ENCODE measurements around the gene ALOX15. TPM values are rescaled to one million over a fixed set of nuclear protein-coding genes. Genes with fewer than 3 reads are reported as not detected.
"Not testable (repeated sequence)": the region's sequence is repeated elsewhere in the genome, so short reads cannot be mapped to it uniquely, and the experiment has no call there.

Gene ALOX15
- total RNA-seq, 2 experiments from 2014 or later: 0.18 to 0.25 TPM

- DNase-seq: no peak
- Mint-ChIP-seq H3K27me3 (peaks cover 11% of the 10 kb centered on the region), H3K27ac (no peak overlapping the region), H3K36me3 (no peaks in the 10 kb centered on the region), H3K4me3 (no peak overlapping the region), H3K9me3 (no peaks in the 10 kb centered on the region), H3K4me1 (no peaks in the 10 kb centered on the region)
Observed at GRCh38 chr17:4616476-4616875, 25.0 kb downstream of the ALOX15 start.

DNA sequence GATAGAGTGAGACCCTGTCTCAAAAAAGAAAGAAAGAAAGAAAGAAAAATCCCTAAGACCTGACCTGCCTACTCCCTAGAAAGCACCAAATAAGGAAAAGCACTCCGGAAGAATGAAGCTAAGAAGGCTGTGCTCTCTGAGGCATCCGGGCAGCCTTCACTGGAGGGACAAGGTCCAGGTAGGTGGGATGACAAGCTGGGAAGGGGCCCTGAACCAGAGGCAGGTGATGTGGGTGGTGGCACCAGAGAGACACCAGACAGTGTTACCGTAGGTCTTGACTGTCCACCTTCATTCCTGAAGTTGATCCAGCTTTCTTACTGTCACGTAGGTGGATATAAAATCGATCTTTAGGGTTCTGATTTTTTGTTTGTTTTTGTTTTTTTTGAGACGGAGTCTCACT lies 30.8 kb downstream of the ALOX15 start:
- Mint-ChIP-seq H3K9me3 (no peaks in the 10 kb centered on the region), H3K4me3 (no peak overlapping the region), H3K4me1 (no peaks in the 10 kb centered on the region), H3K27me3 (peaks cover 26% of the 10 kb centered on the region), H3K36me3 (no peaks in the 10 kb centered on the region), H3K27ac (no peak overlapping the region)
- no peak for DNase-seq

- no peak overlapping the region for H3K4me3 Mint-ChIP-seq
- H3K9me3 Mint-ChIP-seq: no peaks in the 10 kb centered on the region
- H3K27me3 Mint-ChIP-seq: peaks cover 28% of the 10 kb centered on the region
- H3K4me1 Mint-ChIP-seq: no peaks in the 10 kb centered on the region
- H3K36me3 Mint-ChIP-seq: no peaks in the 10 kb centered on the region
- DNase-seq: no peak
- H3K27ac Mint-ChIP-seq: no peak overlapping the region
Observed at GRCh38 chr17:4610162-4610561, 31.3 kb downstream of the ALOX15 start.

DNA sequence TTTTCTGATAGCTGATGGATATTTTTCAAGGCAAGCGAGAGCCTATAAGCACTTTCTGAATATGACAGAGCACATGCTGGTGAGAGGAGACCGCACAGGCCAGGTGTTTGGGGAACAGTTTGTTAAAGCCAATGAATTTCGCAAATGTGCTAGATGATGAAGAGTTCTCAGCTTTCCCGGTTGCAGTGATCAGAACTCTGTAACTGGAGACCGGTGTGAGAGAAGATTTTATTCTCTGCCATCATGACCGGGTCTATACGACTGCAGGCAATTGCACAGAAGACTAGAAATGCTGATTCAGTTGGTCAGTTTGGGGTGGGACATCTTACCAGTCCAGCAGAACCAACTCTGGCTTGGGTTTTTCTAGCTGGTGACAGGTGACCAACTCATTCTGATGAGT lies 31.7 kb downstream of the ALOX15 start:
- Mint-ChIP-seq H3K36me3 (no peaks in the 10 kb centered on the region), H3K27ac (no peak overlapping the region), H3K4me3 (no peak overlapping the region), H3K27me3 (peaks cover 28% of the 10 kb centered on the region), H3K9me3 (no peaks in the 10 kb centered on the region), H3K4me1 (no peaks in the 10 kb centered on the region)
- no peak for DNase-seq

GRCh38 chr17:4607773-4608187 lies 33.7 kb downstream of the ALOX15 start:
- H3K27me3 Mint-ChIP-seq: peaks cover 28% of the 10 kb centered on the region
- no peak overlapping the region for H3K27ac Mint-ChIP-seq
- H3K4me3 Mint-ChIP-seq: no peak overlapping the region
- DNase-seq: no peak
- H3K4me1 Mint-ChIP-seq: no peaks in the 10 kb centered on the region
- H3K36me3 Mint-ChIP-seq: no peaks in the 10 kb centered on the region
- no peaks in the 10 kb centered on the region for H3K9me3 Mint-ChIP-seq

DNA sequence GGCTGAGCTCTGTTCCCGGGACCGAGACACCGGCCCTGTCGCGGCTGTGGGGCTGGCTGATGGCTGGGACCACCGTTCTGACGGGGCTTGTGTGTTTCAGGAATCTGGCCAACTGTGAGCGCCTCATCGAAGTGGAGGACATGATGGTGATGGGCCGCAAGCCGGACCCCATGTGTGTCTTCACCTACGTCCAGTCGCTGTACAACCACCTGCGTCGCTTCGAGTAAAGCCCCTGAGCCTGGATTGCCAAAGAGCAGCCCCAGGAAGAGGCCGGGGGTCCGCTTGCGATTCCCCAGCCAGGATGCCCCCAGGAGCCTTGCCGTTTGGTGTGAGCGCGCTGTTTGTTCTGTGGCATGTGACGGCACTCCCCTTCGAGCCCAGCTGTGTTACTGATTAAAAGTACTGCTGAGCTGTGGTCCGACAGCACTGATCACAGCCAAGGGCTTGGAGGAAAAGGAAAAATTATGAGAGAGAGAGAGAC lies 34.2 kb downstream of the ALOX15 start:
- no peak for DNase-seq
- Mint-ChIP-seq H3K4me3 (no peak overlapping the region), H3K36me3 (no peaks in the 10 kb centered on the region), H3K27ac (no peak overlapping the region), H3K9me3 (no peaks in the 10 kb centered on the region), H3K4me1 (no peaks in the 10 kb centered on the region), H3K27me3 (peaks cover 28% of the 10 kb centered on the region)

DNA sequence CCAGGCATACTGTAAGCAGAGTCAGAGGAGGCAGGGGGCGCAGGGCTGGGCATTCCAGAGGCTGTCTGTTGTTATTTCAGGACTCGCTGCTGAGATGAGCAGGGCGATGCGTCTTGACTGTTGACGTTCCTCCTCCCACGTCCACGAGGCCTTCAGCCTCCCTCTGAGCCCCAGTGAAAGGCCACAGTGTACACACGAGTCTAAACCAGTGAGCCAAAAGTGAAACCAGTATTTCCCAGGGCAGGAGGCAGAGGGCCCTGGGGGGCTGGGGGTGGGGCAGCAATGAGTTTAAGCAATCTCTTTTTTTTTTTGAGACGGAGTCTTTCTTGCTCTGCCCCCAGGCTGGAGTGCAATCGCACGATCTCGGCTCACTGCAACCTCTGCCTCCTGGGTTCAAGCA lies 35.7 kb downstream of the ALOX15 start:
- H3K4me3 Mint-ChIP-seq: no peak overlapping the region
- no peak for DNase-seq
- H3K4me1 Mint-ChIP-seq: no peaks in the 10 kb centered on the region
- H3K27me3 Mint-ChIP-seq: peaks cover 28% of the 10 kb centered on the region
- H3K36me3 Mint-ChIP-seq: no peaks in the 10 kb centered on the region
- H3K9me3 Mint-ChIP-seq: no peaks in the 10 kb centered on the region
- H3K27ac Mint-ChIP-seq: no peak overlapping the region

- H3K4me3 Mint-ChIP-seq, H3K27ac Mint-ChIP-seq, DNase-seq, H3K4me1 Mint-ChIP-seq, H3K36me3 Mint-ChIP-seq, H3K9me3 Mint-ChIP-seq: not testable (repeated sequence)
- peaks cover 28% of the 10 kb centered on the region for H3K27me3 Mint-ChIP-seq
Observed at GRCh38 chr17:4604736-4605135, 36.7 kb downstream of the ALOX15 start.

DNA sequence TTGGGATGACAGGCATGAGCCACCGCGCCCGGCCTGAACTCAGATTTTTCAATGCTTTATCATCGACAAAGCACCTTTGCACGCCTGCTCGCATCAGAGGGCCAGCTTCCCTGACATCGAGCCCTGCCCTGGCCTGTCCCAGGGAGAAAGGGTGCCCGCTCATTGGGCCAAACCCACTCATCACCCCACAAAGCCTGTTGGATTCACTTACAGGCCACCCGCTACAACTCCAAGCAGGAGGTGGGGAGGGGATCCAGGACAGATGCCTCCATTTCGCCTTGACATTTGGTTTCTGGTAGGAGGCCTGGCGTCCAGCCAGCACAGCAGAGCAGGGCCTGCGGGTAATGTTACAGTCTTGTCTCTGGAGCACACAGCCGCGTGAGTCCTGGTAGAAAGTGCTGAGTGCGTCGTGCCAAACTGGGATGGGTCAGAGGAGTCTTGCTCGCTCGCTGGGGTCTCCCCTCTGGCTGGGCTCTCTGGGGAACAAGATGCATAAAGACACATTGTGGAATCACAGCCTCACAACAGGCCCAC lies 37.3 kb downstream of the ALOX15 start:
- DNase-seq: no peak
- Mint-ChIP-seq H3K27ac (no peak overlapping the region), H3K27me3 (peaks cover 28% of the 10 kb centered on the region), H3K9me3 (no peaks in the 10 kb centered on the region), H3K4me1 (no peaks in the 10 kb centered on the region), H3K36me3 (no peaks in the 10 kb centered on the region), H3K4me3 (no peak overlapping the region)

DNA sequence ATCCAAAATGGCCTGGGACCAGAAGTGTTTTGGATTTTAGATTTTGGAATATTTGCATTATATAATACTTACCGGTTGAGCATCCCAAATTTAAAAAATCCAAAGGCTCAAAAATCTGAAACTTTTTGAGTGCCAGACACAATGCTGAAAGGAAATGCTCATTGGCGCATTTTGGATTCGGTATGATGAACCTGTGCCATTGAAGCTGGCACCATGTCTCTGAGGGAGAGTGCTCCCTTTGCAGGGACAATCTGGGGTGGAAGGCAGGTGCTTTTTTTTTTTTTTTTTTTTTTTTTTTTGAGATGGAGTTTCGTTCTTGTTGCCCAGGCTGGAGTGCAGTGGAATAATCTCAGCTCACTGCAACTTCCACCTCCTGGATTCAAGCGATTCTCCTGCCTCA lies 39.4 kb downstream of the ALOX15 start:
- no peak overlapping the region for H3K4me3 Mint-ChIP-seq
- no peak for DNase-seq
- no peak overlapping the region for H3K27ac Mint-ChIP-seq
- H3K27me3 Mint-ChIP-seq: peaks cover 11% of the 10 kb centered on the region
- no peaks in the 10 kb centered on the region for H3K9me3 Mint-ChIP-seq
- no peaks in the 10 kb centered on the region for H3K4me1 Mint-ChIP-seq
- no peaks in the 10 kb centered on the region for H3K36me3 Mint-ChIP-seq

DNA sequence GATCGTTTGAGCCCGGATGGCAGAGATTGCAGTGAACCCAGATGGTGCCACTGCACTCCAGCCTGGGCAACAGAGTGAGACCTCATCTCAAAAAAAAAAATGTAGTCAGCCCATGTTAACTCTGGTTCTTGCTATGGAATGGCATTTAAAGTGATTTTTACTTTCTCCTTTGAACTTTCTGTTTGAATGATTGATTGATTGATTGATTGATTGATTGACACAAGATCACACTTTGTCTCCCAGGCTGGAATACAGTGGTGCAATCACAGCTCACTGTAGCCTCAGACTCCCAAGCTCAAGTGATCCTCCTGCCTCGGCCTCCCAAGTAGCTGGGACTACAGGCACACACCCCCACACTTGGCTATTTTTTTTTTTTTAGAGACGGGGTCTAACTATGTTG lies 40.2 kb downstream of the ALOX15 start:
- H3K36me3 Mint-ChIP-seq: no peaks in the 10 kb centered on the region

DNA sequence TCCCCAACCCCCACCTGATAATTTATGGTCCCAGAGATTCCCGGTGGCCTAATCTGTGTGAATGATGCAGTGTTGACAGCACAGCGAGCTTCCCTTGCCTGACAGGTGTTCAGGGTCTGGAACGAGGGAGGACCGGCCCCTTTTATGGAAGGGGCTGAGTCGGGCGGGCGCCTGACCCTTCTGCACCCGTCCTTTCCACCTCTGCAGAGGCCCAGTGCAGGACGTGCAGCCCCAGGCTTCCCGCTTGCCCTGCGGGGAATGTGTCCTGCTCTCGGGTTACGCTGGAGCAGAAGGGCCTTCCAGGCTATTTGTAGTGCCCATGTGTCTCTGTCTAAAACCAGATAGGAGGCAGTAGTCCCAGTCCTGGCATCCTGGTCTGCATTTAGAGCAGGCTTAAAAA lies 40.9 kb downstream of the ALOX15 start:
- Mint-ChIP-seq H3K4me1 (no peaks in the 10 kb centered on the region), H3K27me3 (peaks cover 4% of the 10 kb centered on the region), H3K27ac (no peak overlapping the region), H3K36me3 (no peaks in the 10 kb centered on the region), H3K4me3 (no peak overlapping the region), H3K9me3 (no peaks in the 10 kb centered on the region)
- DNase-seq: no peak

More for the DNA sequence above, 40.2 kb downstream of the ALOX15 start:
- Mint-ChIP-seq H3K4me3 (no peak overlapping the region), H3K9me3 (no peaks in the 10 kb centered on the region), H3K4me1 (no peaks in the 10 kb centered on the region), H3K27me3 (peaks cover 6% of the 10 kb centered on the region), H3K27ac (no peak overlapping the region)
- DNase-seq: no peak

DNA sequence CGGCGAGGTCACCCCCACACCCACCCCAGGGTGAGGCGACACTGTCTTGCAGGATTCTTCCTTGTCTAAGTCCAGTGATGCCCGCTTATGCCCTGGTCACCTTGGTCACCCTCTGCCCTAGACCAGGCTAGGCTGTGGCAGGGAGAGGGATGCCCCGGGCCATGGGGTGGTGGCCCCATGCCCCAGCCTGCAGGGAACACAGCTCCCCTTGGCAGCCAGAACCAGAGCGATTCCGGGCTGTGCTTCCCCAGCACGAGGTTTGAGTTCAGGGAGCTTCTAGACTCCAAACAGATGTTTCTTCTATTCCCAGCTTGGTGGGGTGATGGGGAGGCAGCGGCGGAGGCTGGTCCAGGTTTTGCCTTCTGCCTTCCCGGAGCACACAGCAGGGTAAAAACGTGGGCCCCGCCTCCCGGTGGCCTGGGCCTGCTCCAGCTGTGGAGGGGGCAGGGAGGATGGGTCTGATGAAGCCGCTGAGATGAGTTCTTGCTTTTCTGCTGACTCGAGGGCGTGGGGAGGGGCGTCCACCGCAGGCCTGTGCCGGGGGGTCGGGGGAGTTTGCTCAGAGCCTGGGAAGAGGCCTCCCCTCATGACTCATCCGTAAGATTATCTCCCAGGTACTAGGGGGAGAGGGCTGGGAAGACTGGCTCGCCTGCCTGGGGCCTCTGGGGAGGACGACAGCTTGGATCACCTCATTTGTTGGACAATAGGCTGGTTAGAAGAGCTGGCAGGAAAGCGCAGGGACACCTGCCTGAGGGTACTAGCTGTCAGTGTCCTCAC lies 41.8 kb downstream of the ALOX15 start:
- Mint-ChIP-seq H3K27me3 (peaks cover 4% of the 10 kb centered on the region), H3K9me3 (no peaks in the 10 kb centered on the region), H3K36me3 (no peaks in the 10 kb centered on the region), H3K4me3 (no peak overlapping the region), H3K4me1 (peaks cover 3% of the 10 kb centered on the region), H3K27ac (no peak overlapping the region)
- no peak for DNase-seq

- H3K4me1 Mint-ChIP-seq: peaks cover 3% of the 10 kb centered on the region
- H3K36me3 Mint-ChIP-seq: no peaks in the 10 kb centered on the region
- no peaks in the 10 kb centered on the region for H3K9me3 Mint-ChIP-seq
Observed at GRCh38 chr17:4598776-4599504, 42.5 kb downstream of the ALOX15 start.

DNA sequence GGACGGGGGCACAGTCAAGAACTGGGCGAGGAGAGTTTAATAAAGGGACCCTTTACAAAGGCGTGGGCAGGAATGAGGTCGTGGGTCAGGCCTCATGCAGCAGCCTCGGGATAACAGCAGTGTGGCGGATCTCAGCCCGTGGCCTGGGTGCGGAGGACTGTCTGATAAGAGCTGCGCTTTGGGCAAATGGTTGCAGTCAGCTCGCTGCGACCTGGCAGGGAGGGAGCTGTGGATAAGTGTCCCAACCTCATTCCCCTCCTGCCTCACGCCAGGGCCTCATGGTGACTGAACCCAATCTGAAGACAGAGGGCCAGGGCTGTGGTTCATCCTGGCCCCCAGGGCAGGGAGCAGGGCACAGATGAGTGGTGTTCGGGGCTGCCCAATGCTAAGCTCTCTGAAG lies 43.5 kb downstream of the ALOX15 start:
- Mint-ChIP-seq H3K27ac (no peak overlapping the region), H3K4me3 (no peak overlapping the region), H3K36me3 (no peaks in the 10 kb centered on the region), H3K4me1 (peaks cover 3% of the 10 kb centered on the region), H3K27me3 (peaks cover 7% of the 10 kb centered on the region), H3K9me3 (no peaks in the 10 kb centered on the region)
- no peak for DNase-seq

More at GRCh38 chr17:4598776-4599504, 42.5 kb downstream of the ALOX15 start:
- H3K27me3 Mint-ChIP-seq: peaks cover 5% of the 10 kb centered on the region
- no peak for DNase-seq
- H3K27ac Mint-ChIP-seq: no peak overlapping the region
- no peak overlapping the region for H3K4me3 Mint-ChIP-seq

Data from activated naive CD8-positive, alpha-beta T cell treated with anti-CD3 and anti-CD28 coated beads for 36 hours (primary cell).